RWPE1 (cell line): Measurements from ENCODE around the gene C11orf71.
A peak's percentile ranks its signal among the peaks of the same experiment; 100 is the strongest.

ENCODE experiments used
- CTCF ChIA-PET: fragments of 350-600 bp; sonication (Branson Sonifier 250); formaldehyde crosslinking; extraction: SDS; loops from one replicate; lab custom pipeline; 2021; lab: Yijun Ruan, JAX
- POLR2A ChIA-PET: fragments of 400-600 bp; formaldehyde crosslinking; extraction: SDS; loops from one replicate; lab custom pipeline; 2020; ENCODE audit warnings: antibody characterized with exemption; ENCODE audit not compliant: low non-redundant PET; lab: Yijun Ruan, JAX
- DNase-seq: peaks from one replicate; pipeline ENCODE4 v3.0.0; 2012; ENCODE audit warnings: low spot score
- H3K27ac ChIP-seq: fragments of 450-650 bp; 2 replicates; pipeline ENCODE4 v1.5.1; 2017
- CTCF ChIP-seq: fragments of 450-650 bp; conservative IDR thresholded peaks from 2 replicates; pipeline ENCODE4 v1.5.1; 2017; ENCODE audit warnings: low read depth, mild to moderate bottlenecking

Gene C11orf71

DNA sequence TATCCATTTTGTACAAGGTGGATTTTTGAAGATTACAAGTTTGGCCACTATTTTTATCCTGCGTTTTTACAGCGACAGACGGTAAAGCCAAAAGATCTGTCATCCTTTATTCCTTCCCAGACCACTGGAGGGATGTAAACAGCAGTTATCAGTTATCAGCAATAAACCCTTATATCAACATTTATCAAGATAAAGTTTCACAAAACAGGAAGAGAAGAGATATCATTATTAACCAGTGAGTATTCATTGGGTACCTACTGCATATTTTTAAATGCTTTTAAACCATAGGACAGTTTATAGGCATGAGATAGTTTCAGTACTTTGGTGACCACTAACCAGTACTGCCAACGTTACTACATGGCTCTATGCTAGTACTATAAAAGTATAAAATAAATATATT, 33.1 kb upstream of the C11orf71 start:
- ChIA-PET POLR2A (no interaction called here), CTCF (no interaction called here)
- no peak for TF ChIP-seq CTCF
- no peak overlapping the region for H3K27ac ChIP-seq
- no peak for DNase-seq

- DNase-seq, result no peak
- POLR2A ChIA-PET, result no interaction called here
- TF ChIP-seq CTCF, result no peak
- CTCF ChIA-PET, result no interaction called here
- H3K27ac ChIP-seq, result no peak overlapping the region
Observed at GRCh38 chr11:114432893-114433292, 32.6 kb upstream of the C11orf71 start.

DNA sequence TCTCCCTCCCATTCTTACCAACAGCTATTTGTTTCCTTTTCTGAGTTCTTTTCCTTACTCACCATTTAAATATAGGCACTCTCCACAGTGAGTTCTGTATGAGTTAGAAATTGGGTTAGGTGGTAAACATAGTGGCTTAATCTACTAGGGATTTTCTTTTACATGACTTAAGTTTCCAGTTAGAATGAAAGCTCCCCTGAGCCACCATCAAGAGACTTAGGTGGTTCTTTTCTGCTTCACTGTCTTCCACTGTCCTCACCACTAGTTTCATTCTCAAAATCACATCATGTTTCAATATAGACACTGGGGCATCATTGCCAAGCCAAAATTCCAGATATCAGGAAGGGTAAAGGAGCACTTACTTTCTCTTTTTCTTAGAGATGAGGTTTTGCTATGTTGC, 30.0 kb upstream of the C11orf71 start:
- ChIA-PET CTCF (no interaction called here), POLR2A (no interaction called here)
- H3K27ac ChIP-seq, result no peak overlapping the region
- no peak for DNase-seq
- TF ChIP-seq CTCF, result no peak

- ChIA-PET POLR2A (no interaction called here), CTCF (no interaction called here)
- no peak for TF ChIP-seq CTCF
- DNase-seq, result no peak
- H3K27ac ChIP-seq, result no peak overlapping the region
Observed at GRCh38 chr11:114426280-114426679, 26.0 kb upstream of the C11orf71 start.

- ChIA-PET POLR2A (interaction anchor here (0.5 kb wide), 1 partner anchor 17 kb away, joined by 3 read pairs; no protein-coding TSS in a partner anchor), CTCF (no interaction called here)
- DNase-seq, result peak; percentile 55
- H3K27ac ChIP-seq, result peak overlapping the region; percentile 27; the same call in 1 of the 2 replicates
- TF ChIP-seq CTCF, result no peak
Observed at GRCh38 chr11:114416441-114416961, 16.2 kb upstream of the C11orf71 start.

DNA sequence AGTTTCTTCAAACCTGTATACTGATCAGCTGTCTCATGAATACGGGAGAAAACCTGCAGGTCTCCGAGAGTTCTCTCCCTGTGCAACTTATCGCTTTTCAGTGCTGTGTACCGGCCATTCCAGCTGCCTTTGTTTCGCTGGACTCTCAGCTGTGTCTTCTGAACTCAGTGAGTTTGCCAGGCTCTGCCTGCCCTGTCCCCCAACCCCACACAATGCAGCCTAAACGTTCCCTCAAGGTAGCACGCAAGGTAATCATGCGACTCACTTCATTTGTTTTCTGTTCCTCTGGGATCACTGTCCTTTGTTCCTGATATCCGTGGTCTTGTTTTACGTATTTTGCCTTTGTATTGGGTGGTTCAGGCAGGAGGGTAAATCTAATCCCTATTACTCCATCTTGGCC, 13.6 kb upstream of the C11orf71 start:
- DNase-seq, result no peak
- no peak overlapping the region for H3K27ac ChIP-seq
- no peak for TF ChIP-seq CTCF
- ChIA-PET CTCF (no interaction called here), POLR2A (no interaction called here)
